HFF-Myc (cell line): ENCODE measurements around the gene TMC1.
"Not testable (repeated sequence)": the region's sequence is repeated elsewhere in the genome, so short reads cannot be mapped to it uniquely, and the experiment has no call there.

Experiments
- DNase-seq: peaks from one replicate; pipeline ENCODE4 v3.0.0-alpha.2; 2011; ENCODE audit warnings: low read depth; ENCODE audit errors: extremely low read depth
- H3K4me3 ChIP-seq: replicated peaks from 2 replicates; pipeline ENCODE4 v1.5.1; 2011; ENCODE audit warnings: low read depth, mild to moderate bottlenecking, control low read depth, low read length
- CTCF ChIP-seq: IDR thresholded peaks from 2 replicates; pipeline ENCODE4 v1.5.1; 2012; ENCODE audit warnings: mild to moderate bottlenecking, low read depth, low read length, control low read depth; ENCODE audit errors: missing control alignments

The TMC1 gene

GRCh38 chr9:72521416-72521815 lies at the start of gene TMC1:
Gene TMC1, plus strand, starts transcription at chr9:72521608. Its CDS starts 127,041 bp downstream, at chr9:72648649.
- H3K4me3 ChIP-seq, DNase-seq: not testable (repeated sequence)

GRCh38 chr9:72473474-72474261 lies 47.7 kb upstream of the TMC1 start:
- no peak for DNase-seq
- no peak overlapping the region for H3K4me3 ChIP-seq
- no peak for TF ChIP-seq CTCF

- no peak overlapping the region for H3K4me3 ChIP-seq
- DNase-seq = no peak
- no peak for TF ChIP-seq CTCF
These were observed 46.7 kb upstream of the TMC1 start for GRCh38 chr9:72474676-72475075.

GRCh38 chr9:72476100-72476499 lies 45.3 kb upstream of the TMC1 start:
- no peak for TF ChIP-seq CTCF
- H3K4me3 ChIP-seq = no peak overlapping the region
- DNase-seq = no peak

- no peak for TF ChIP-seq CTCF
- peak; percentile 64 for DNase-seq
- H3K4me3 ChIP-seq = no peak overlapping the region
These were observed 44.6 kb upstream of the TMC1 start for GRCh38 chr9:72476617-72477437.

GRCh38 chr9:72477930-72478518 lies 43.4 kb upstream of the TMC1 start:
- DNase-seq = peak; percentile 52
- H3K4me3 ChIP-seq = no peak overlapping the region
- no peak for TF ChIP-seq CTCF

- no peak for TF ChIP-seq CTCF
- no peak for DNase-seq
- no peak overlapping the region for H3K4me3 ChIP-seq
These were observed 42.4 kb upstream of the TMC1 start for GRCh38 chr9:72478966-72479365.

GRCh38 chr9:72480261-72480660 lies 41.1 kb upstream of the TMC1 start:
- DNase-seq, H3K4me3 ChIP-seq: not testable (repeated sequence)
